SK-N-SH (cell line): ENCODE data around the gene ZNF689. TPM values are rescaled to one million over a fixed set of nuclear protein-coding genes. Genes with fewer than 3 reads are reported as not detected.

Experiments
- CTCF ChIA-PET: fragments of 300-600, 350-600 bp; formaldehyde crosslinking; extraction: SDS; loops from one replicate; lab custom pipeline; 2021; lab: Yijun Ruan, JAX
- POLR2A ChIA-PET: fragments of 350-600 bp; sonication (Branson Sonifier 250); formaldehyde crosslinking; extraction: SDS; loops from one replicate; lab custom pipeline; 2020; ENCODE audit warnings: antibody characterized with exemption, inconsistent platforms; lab: Yijun Ruan, JAX
- DNase-seq: peaks from one replicate; pipeline ENCODE4 v3.0.0; 2012
- H2AFZ ChIP-seq: fragments of 200-600 bp; sonication (generic); 2 replicates; pipeline ENCODE4 v1.8.1; 2016; ENCODE audit warnings: antibody characterized with exemption, mild to moderate bottlenecking, low read depth
- H3F3A ChIP-seq: fragments of 200-600 bp; sonication (generic); replicated peaks from 2 replicates; pipeline ENCODE3; 2016; ENCODE audit warnings: antibody characterized with exemption, mild to moderate bottlenecking; ENCODE audit not compliant: insufficient read depth
- H3K27ac ChIP-seq, 2 experiments: fragments of 200-500 bp in 1 of 2; fragments of 200-600 bp in 1 of 2; sonication (Bioruptor generic) in 1 of 2; sonication (generic), shearing (Covaris generic) in 1 of 2; 2 replicates each; pipeline versions ENCODE4 v1.5.1 to v1.6.1; 2014 to 2016; ENCODE audit warnings: low read depth in 2 of 2, inconsistent platforms in 1 of 2, low read length in 1 of 2, mild to moderate bottlenecking in 1 of 2, mixed read lengths in 1 of 2
- H3K27me3 ChIP-seq: fragments of 200-600 bp; sonication (generic), shearing (Covaris generic); 2 replicates; pipeline ENCODE4 v1.6.1; 2016; ENCODE audit warnings: mixed run types; ENCODE audit not compliant: insufficient read depth
- H3K36me3 ChIP-seq, 2 experiments: fragments of 200-500 bp in 1 of 2; fragments of 200-600 bp in 1 of 2; sonication (Bioruptor generic) in 1 of 2; sonication (generic) in 1 of 2; replicated peaks in 1 of 2; 2 replicates each; pipeline versions ENCODE3 to v1.5.1; 2014 to 2016; ENCODE audit warnings: low read length in 1 of 2, mild to moderate bottlenecking in 1 of 2; ENCODE audit not compliant: insufficient read depth in 2 of 2, control insufficient read depth in 1 of 2
- H3K4me1 ChIP-seq, 2 experiments: fragments of 200-500 bp in 1 of 2; fragments of 200-600 bp in 1 of 2; sonication (Bioruptor generic) in 1 of 2; sonication (generic), shearing (Covaris generic) in 1 of 2; 2 replicates each; pipeline versions ENCODE4 v1.5.1 to v1.6.1; 2014 to 2016; ENCODE audit warnings: low read depth in 1 of 2, low read length in 1 of 2, mixed run types in 1 of 2; ENCODE audit not compliant: insufficient read depth in 2 of 2, control insufficient read depth in 1 of 2
- H3K4me2 ChIP-seq: fragments of 200-600 bp; sonication (generic), shearing (Covaris generic); 2 replicates; pipeline ENCODE4 v1.6.1; 2017; ENCODE audit warnings: mixed run types
- H3K4me3 ChIP-seq, 2 experiments: fragments of 200-500 bp in 1 of 2; fragments of 200-600 bp in 1 of 2; sonication (Bioruptor generic) in 1 of 2; sonication (generic), shearing (Covaris generic) in 1 of 2; 2 replicates each; pipeline versions ENCODE4 v1.5.1 to v1.8.1; 2014 to 2016; ENCODE audit warnings: low read depth in 2 of 2, inconsistent platforms in 1 of 2, low read length in 1 of 2, mild to moderate bottlenecking in 1 of 2, mixed read lengths in 1 of 2, moderate library complexity in 1 of 2
- H3K79me2 ChIP-seq: fragments of 200-600 bp; sonication (generic); 2 replicates; pipeline ENCODE4 v1.8.1; 2017; ENCODE audit warnings: mild to moderate bottlenecking; ENCODE audit not compliant: insufficient read depth
- H3K9ac ChIP-seq: fragments of 200-600 bp; sonication (generic); 2 replicates; pipeline ENCODE4 v1.6.1; 2017; ENCODE audit warnings: mixed run types
- H3K9me2 ChIP-seq: fragments of 200-600 bp; sonication (generic); 2 replicates; pipeline ENCODE4 v1.6.1; 2017; ENCODE audit warnings: mixed run types
- H3K9me3 ChIP-seq: fragments of 200-600 bp; sonication (generic); 2 replicates; pipeline ENCODE4 v1.6.1; 2017; ENCODE audit warnings: mixed run types, mild to moderate bottlenecking, moderate library complexity
- H4K20me1 ChIP-seq: fragments of 200-600 bp; sonication (generic); 2 replicates; pipeline ENCODE4 v1.6.1; 2017; ENCODE audit warnings: mild to moderate bottlenecking, mixed run types; ENCODE audit not compliant: insufficient read depth
- CHD2 ChIP-seq: fragments of 150-350 bp; IDR thresholded peaks from 2 replicates; pipeline ENCODE4 v1.6.1; 2018; ENCODE audit warnings: low read length; ENCODE audit not compliant: partially characterized antibody
- ELF1 ChIP-seq: IDR thresholded peaks from 2 replicates; pipeline ENCODE4 v1.4.0; 2012
- EP300 ChIP-seq, 2 experiments: IDR thresholded peaks; 2 replicates each; pipeline versions ENCODE4 v1.4.0 to v1.6.1; 2012; ENCODE audit warnings: borderline replicate concordance in 1 of 2, low read depth in 1 of 2, low read length in 1 of 2
- FOSL2 ChIP-seq: IDR thresholded peaks from 2 replicates; pipeline ENCODE4 v1.4.0; 2012; ENCODE audit warnings: low read depth, mild to moderate bottlenecking, moderate library complexity, borderline replicate concordance
- FOXJ3 ChIP-seq: sonication (generic); formaldehyde crosslinking; IDR thresholded peaks from 2 replicates; pipeline ENCODE4 v1.5.1; 2020; ENCODE audit warnings: mild to moderate bottlenecking, missing genetic modification reagents
- FOXM1 ChIP-seq: IDR thresholded peaks from 2 replicates; pipeline ENCODE4 v1.4.0; 2012; ENCODE audit warnings: low read depth, mild to moderate bottlenecking
- GABPA ChIP-seq: IDR thresholded peaks from 2 replicates; pipeline ENCODE4 v1.4.0; 2012; ENCODE audit warnings: low read depth, mild to moderate bottlenecking
- GATA2 ChIP-seq: sonication (generic); formaldehyde crosslinking; IDR thresholded peaks from 2 replicates; pipeline ENCODE4 v1.5.0; 2020; ENCODE audit warnings: mild to moderate bottlenecking, missing genetic modification reagents
- IRF3 ChIP-seq: fragments of 150-350 bp; IDR thresholded peaks from 2 replicates; pipeline ENCODE4 v1.6.1; 2016; ENCODE audit warnings: mild to moderate bottlenecking, low read depth, low read length
- JUND ChIP-seq: IDR thresholded peaks from 2 replicates; pipeline ENCODE4 v1.4.0; 2012
- MAX ChIP-seq: IDR thresholded peaks from 2 replicates; pipeline ENCODE4 v1.4.0; 2012; ENCODE audit warnings: low read depth
- PBX3 ChIP-seq: IDR thresholded peaks from 2 replicates; pipeline ENCODE4; 2012
- POLR2AphosphoS5 ChIP-seq: IDR thresholded peaks from 2 replicates; pipeline ENCODE4 v1.6.1; 2012; ENCODE audit warnings: low read depth, low read length
- RAD21 ChIP-seq: IDR thresholded peaks from 2 replicates; pipeline ENCODE4 v1.6.1; 2012; ENCODE audit warnings: mild to moderate bottlenecking, low read length
- RCOR1 ChIP-seq: fragments of 150-350 bp; IDR thresholded peaks from 2 replicates; pipeline ENCODE4 v1.6.1; 2017; ENCODE audit warnings: antibody characterized with exemption, low read length
- RFX5 ChIP-seq: IDR thresholded peaks from 2 replicates; pipeline ENCODE4 v1.6.1; 2012; ENCODE audit warnings: mild to moderate bottlenecking, improper control_type of control experiment, low read length
- TAF1 ChIP-seq: IDR thresholded peaks from 2 replicates; pipeline ENCODE4 v1.6.1; 2012; ENCODE audit warnings: low read depth, mild to moderate bottlenecking, low read length, moderate library complexity, borderline replicate concordance
- TEAD4 ChIP-seq: IDR thresholded peaks from 2 replicates; pipeline ENCODE4 v1.4.0; 2012; ENCODE audit warnings: mild to moderate bottlenecking, borderline replicate concordance; ENCODE audit not compliant: insufficient read depth
- USF1 ChIP-seq: IDR thresholded peaks from 2 replicates; pipeline ENCODE4 v1.4.0; 2012; ENCODE audit warnings: low read depth, borderline replicate concordance
- USF2 ChIP-seq: fragments of 150-350 bp; IDR thresholded peaks from 2 replicates; pipeline ENCODE4 v1.6.1; 2017; ENCODE audit warnings: antibody characterized with exemption, low read length, low read depth, borderline replicate concordance
- WGBS: methylation state at CpG from one replicate; pipeline ENCODE4 v1.1.6; 2017; ENCODE audit warnings: low lambda C conversion rate; 5-methylcytosine and 5-hydroxymethylcytosine counted together
- polyA plus RNA-seq, 3 experiments: library from polyadenylated mRNA; depleted of rRNA; stranded (reverse); fragments of >200 nt; gene quantifications; 2 replicates each; pipeline ENCODE4 v1.2.3, GENCODE V29; 2012

The ZNF689 gene
- polyA plus RNA-seq, 1 of the 3 experiments (the other 2 are of a cell fraction) = 2.9 TPM

GRCh38 chr16:30655815-30656347, 45.7 kb upstream of the ZNF689 start (continued):
- TF ChIP-seq RFX5 = no peak

- no peak overlapping the region for H2AFZ ChIP-seq
- H3K4me1 ChIP-seq = peaks cover 7 to 25% of the 10 kb centered on the region in 2 experiments
- peaks cover 18 to 25% of the 10 kb centered on the region in 2 experiments for H3K36me3 ChIP-seq
- no peak overlapping the region for H3K4me3 ChIP-seq
- no peak for DNase-seq
- peaks cover 18% of the 10 kb centered on the region for H3F3A ChIP-seq
- H3K9me3 ChIP-seq = no peaks in the 10 kb centered on the region
- no peak overlapping the region for H3K4me2 ChIP-seq
- H3K27me3 ChIP-seq = no peaks in the 10 kb centered on the region
- H3K27ac ChIP-seq = no peak overlapping the region
- no peaks in the 10 kb centered on the region for H3K9me2 ChIP-seq
- no peak for TF ChIP-seq MAX
- TF ChIP-seq POLR2AphosphoS5 = no peak
- TF ChIP-seq GATA2 (CRISPR knock-in tag) = no peak
- TF ChIP-seq RCOR1 = no peak
- TF ChIP-seq FOSL2 = no peak
- TF ChIP-seq TEAD4 = no peak
- TF ChIP-seq FOXJ3 (CRISPR knock-in tag) = no peak
- no peak for TF ChIP-seq FOXM1
- no peak for TF ChIP-seq JUND
- TF ChIP-seq USF1 = no peak
- TF ChIP-seq CHD2 = no peak
- TF ChIP-seq PBX3 = no peak
- TF ChIP-seq TAF1 = no peak
- no peaks in the 10 kb centered on the region for H4K20me1 ChIP-seq
- ChIA-PET POLR2A (no interaction called here), CTCF (interaction anchor here (1.1 to 2.1 kb wide), 4 partner anchors 16 to 225 kb away, joined by 3 to 6 read pairs (median 3); partner anchors contain the start of gene DCTPP1)
- peaks cover 26% of the 10 kb centered on the region for H3K79me2 ChIP-seq
- H3K9ac ChIP-seq = no peak overlapping the region
- 95% methylated on average over 18 of the region's 18 CpGs for WGBS
These were observed 44.7 kb upstream of the ZNF689 start for GRCh38 chr16:30654856-30655255.

- no peak overlapping the region for H3K4me3 ChIP-seq
- no peak for DNase-seq
- H3K27me3 ChIP-seq = no peaks in the 10 kb centered on the region
- H3K4me2 ChIP-seq = peak overlapping the region; percentile 99
- no peaks in the 10 kb centered on the region for H3K9me2 ChIP-seq
- no peaks in the 10 kb centered on the region for H3K9me3 ChIP-seq
- POLR2A ChIA-PET = no interaction called here
- CTCF ChIA-PET = interaction anchor here (0.8 to 1.6 kb wide), 3 partner anchors 14 to 41 kb away, joined by 3 to 5 read pairs (median 3); no protein-coding TSS in a partner anchor
- H3K4me1 ChIP-seq = peaks cover 7 to 26% of the 10 kb centered on the region in 2 experiments
- H4K20me1 ChIP-seq = no peaks in the 10 kb centered on the region
- H3K79me2 ChIP-seq = peaks cover 22% of the 10 kb centered on the region
- 96% methylated on average over 18 of the region's 18 CpGs for WGBS
- H3K36me3 ChIP-seq = peaks cover 18 to 25% of the 10 kb centered on the region in 2 experiments
- H3K9ac ChIP-seq = peak overlapping the region; percentile 95; the same call in 1 of the 2 replicates
- TF ChIP-seq EP300 (IDR thresholded peaks at IDR 0.05; ENCODE audit: borderline replicate concordance in 1 of 2, low read depth in 1 of 2, low read length in 1 of 2) (no peak), IRF3 (no peak), TAF1 (no peak), USF2 (no peak), USF1 (no peak), GATA2 (CRISPR knock-in tag) (no peak), TEAD4 (no peak), GABPA (no peak), ELF1 (no peak), RAD21 (no peak)
- peak overlapping the region in 1 of 2 experiments; percentile 8; a peak in 1 of 4 replicates for H3K27ac ChIP-seq
- H3F3A ChIP-seq = peaks cover 22% of the 10 kb centered on the region
- no peak overlapping the region for H2AFZ ChIP-seq
These were observed 42.5 kb upstream of the ZNF689 start for GRCh38 chr16:30652718-30653117.
